SK-N-SH (cell line): ENCODE data around the gene OR2W3. TPM values are rescaled to one million over a fixed set of nuclear protein-coding genes. Genes with fewer than 3 reads are reported as not detected.

Source experiments
- CTCF ChIA-PET: fragments of 300-600, 350-600 bp; formaldehyde crosslinking; extraction: SDS; loops from one replicate; lab custom pipeline; 2021; lab: Yijun Ruan, JAX
- POLR2A ChIA-PET: fragments of 350-600 bp; sonication (Branson Sonifier 250); formaldehyde crosslinking; extraction: SDS; loops from one replicate; lab custom pipeline; 2020; ENCODE audit warnings: antibody characterized with exemption, inconsistent platforms; lab: Yijun Ruan, JAX
- DNase-seq: peaks from one replicate; pipeline ENCODE4 v3.0.0; 2012
- H2AFZ ChIP-seq: fragments of 200-600 bp; sonication (generic); 2 replicates; pipeline ENCODE4 v1.8.1; 2016; ENCODE audit warnings: antibody characterized with exemption, mild to moderate bottlenecking, low read depth
- H3F3A ChIP-seq: fragments of 200-600 bp; sonication (generic); replicated peaks from 2 replicates; pipeline ENCODE3; 2016; ENCODE audit warnings: antibody characterized with exemption, mild to moderate bottlenecking; ENCODE audit not compliant: insufficient read depth
- H3K27ac ChIP-seq, 2 experiments: fragments of 200-500 bp in 1 of 2; fragments of 200-600 bp in 1 of 2; sonication (Bioruptor generic) in 1 of 2; sonication (generic), shearing (Covaris generic) in 1 of 2; 2 replicates each; pipeline versions ENCODE4 v1.5.1 to v1.6.1; 2014 to 2016; ENCODE audit warnings: low read depth in 2 of 2, inconsistent platforms in 1 of 2, low read length in 1 of 2, mild to moderate bottlenecking in 1 of 2, mixed read lengths in 1 of 2
- H3K27me3 ChIP-seq: fragments of 200-600 bp; sonication (generic), shearing (Covaris generic); 2 replicates; pipeline ENCODE4 v1.6.1; 2016; ENCODE audit warnings: mixed run types; ENCODE audit not compliant: insufficient read depth
- H3K36me3 ChIP-seq, 2 experiments: fragments of 200-500 bp in 1 of 2; fragments of 200-600 bp in 1 of 2; sonication (Bioruptor generic) in 1 of 2; sonication (generic) in 1 of 2; replicated peaks in 1 of 2; 2 replicates each; pipeline versions ENCODE3 to v1.5.1; 2014 to 2016; ENCODE audit warnings: low read length in 1 of 2, mild to moderate bottlenecking in 1 of 2; ENCODE audit not compliant: insufficient read depth in 2 of 2, control insufficient read depth in 1 of 2
- H3K4me1 ChIP-seq, 2 experiments: fragments of 200-500 bp in 1 of 2; fragments of 200-600 bp in 1 of 2; sonication (Bioruptor generic) in 1 of 2; sonication (generic), shearing (Covaris generic) in 1 of 2; 2 replicates each; pipeline versions ENCODE4 v1.5.1 to v1.6.1; 2014 to 2016; ENCODE audit warnings: low read depth in 1 of 2, low read length in 1 of 2, mixed run types in 1 of 2; ENCODE audit not compliant: insufficient read depth in 2 of 2, control insufficient read depth in 1 of 2
- H3K4me2 ChIP-seq: fragments of 200-600 bp; sonication (generic), shearing (Covaris generic); 2 replicates; pipeline ENCODE4 v1.6.1; 2017; ENCODE audit warnings: mixed run types
- H3K4me3 ChIP-seq, 2 experiments: fragments of 200-500 bp in 1 of 2; fragments of 200-600 bp in 1 of 2; sonication (Bioruptor generic) in 1 of 2; sonication (generic), shearing (Covaris generic) in 1 of 2; 2 replicates each; pipeline versions ENCODE4 v1.5.1 to v1.8.1; 2014 to 2016; ENCODE audit warnings: low read depth in 2 of 2, inconsistent platforms in 1 of 2, low read length in 1 of 2, mild to moderate bottlenecking in 1 of 2, mixed read lengths in 1 of 2, moderate library complexity in 1 of 2
- H3K79me2 ChIP-seq: fragments of 200-600 bp; sonication (generic); 2 replicates; pipeline ENCODE4 v1.8.1; 2017; ENCODE audit warnings: mild to moderate bottlenecking; ENCODE audit not compliant: insufficient read depth
- H3K9ac ChIP-seq: fragments of 200-600 bp; sonication (generic); 2 replicates; pipeline ENCODE4 v1.6.1; 2017; ENCODE audit warnings: mixed run types
- H3K9me2 ChIP-seq: fragments of 200-600 bp; sonication (generic); 2 replicates; pipeline ENCODE4 v1.6.1; 2017; ENCODE audit warnings: mixed run types
- H3K9me3 ChIP-seq: fragments of 200-600 bp; sonication (generic); 2 replicates; pipeline ENCODE4 v1.6.1; 2017; ENCODE audit warnings: mixed run types, mild to moderate bottlenecking, moderate library complexity
- H4K20me1 ChIP-seq: fragments of 200-600 bp; sonication (generic); 2 replicates; pipeline ENCODE4 v1.6.1; 2017; ENCODE audit warnings: mild to moderate bottlenecking, mixed run types; ENCODE audit not compliant: insufficient read depth
- ELF1 ChIP-seq: IDR thresholded peaks from 2 replicates; pipeline ENCODE4 v1.4.0; 2012
- EZH2phosphoT487 ChIP-seq: fragments of 200-600 bp; sonication (generic); IDR thresholded peaks from 2 replicates; pipeline ENCODE4 v1.6.1; 2017; ENCODE audit warnings: low read depth, mixed run types, mild to moderate bottlenecking, antibody characterized with exemption, moderate library complexity, borderline replicate concordance
- FOXJ3 ChIP-seq: sonication (generic); formaldehyde crosslinking; IDR thresholded peaks from 2 replicates; pipeline ENCODE4 v1.5.1; 2020; ENCODE audit warnings: mild to moderate bottlenecking, missing genetic modification reagents
- JUND ChIP-seq: IDR thresholded peaks from 2 replicates; pipeline ENCODE4 v1.4.0; 2012
- MEF2A ChIP-seq: IDR thresholded peaks from 2 replicates; pipeline ENCODE4 v1.4.0; 2012; ENCODE audit warnings: low read depth, borderline replicate concordance
- MXI1 ChIP-seq: IDR thresholded peaks from 2 replicates; pipeline ENCODE4 v1.6.1; 2012; ENCODE audit warnings: mild to moderate bottlenecking, low read depth, low read length, improper control_type of control experiment
- NRF1 ChIP-seq: IDR thresholded peaks from 2 replicates; pipeline ENCODE4 v1.6.1; 2012; ENCODE audit warnings: low read depth, mild to moderate bottlenecking, low read length
- WGBS: methylation state at CpG from one replicate; pipeline ENCODE4 v1.1.6; 2017; ENCODE audit warnings: low lambda C conversion rate; 5-methylcytosine and 5-hydroxymethylcytosine counted together
- polyA plus RNA-seq, 3 experiments: library from polyadenylated mRNA; depleted of rRNA; stranded (reverse); fragments of >200 nt; gene quantifications; 2 replicates each; pipeline ENCODE4 v1.2.3, GENCODE V29; 2012
- TF ChIP-seq, protein P1 (sequence below): IDR thresholded peaks from 2 replicates; pipeline ENCODE4 v1.4.0; 2012; ENCODE audit warnings: low read depth, borderline replicate concordance
- TF ChIP-seq, protein P2 (sequence below): IDR thresholded peaks from 2 replicates; pipeline ENCODE4; 2012
- TF ChIP-seq, protein P3 (sequence below): IDR thresholded peaks from 2 replicates; pipeline ENCODE4 v1.4.0; 2012; ENCODE audit warnings: low read depth, borderline replicate concordance

The OR2W3 gene
- polyA plus RNA-seq, 1 of the 3 experiments (the other 2 are of a cell fraction): not detected

DNA sequence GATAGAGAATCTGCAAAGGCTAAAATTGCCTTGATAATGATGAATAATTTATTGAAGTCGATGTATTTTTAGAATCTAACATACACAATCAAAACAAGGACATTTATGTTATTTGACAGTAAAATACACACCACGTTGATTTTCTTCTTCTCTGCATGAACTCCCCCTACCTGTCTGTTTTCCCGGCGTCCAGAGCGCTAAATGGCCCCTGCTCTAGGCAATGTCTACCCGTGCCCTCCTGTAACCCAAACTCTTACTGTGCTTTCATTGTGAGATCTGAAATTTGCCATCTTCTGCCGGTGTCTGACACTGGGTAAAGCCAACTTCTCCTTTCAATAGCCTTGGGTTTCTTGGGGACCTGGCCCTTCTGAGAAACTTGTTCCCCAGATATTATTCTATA is 47.0 kb upstream of the OR2W3 start (continued):
- TF ChIP-seq ELF1 (no peak), FOXJ3 (CRISPR knock-in tag) (no peak), NRF1 (no peak)

DNA sequence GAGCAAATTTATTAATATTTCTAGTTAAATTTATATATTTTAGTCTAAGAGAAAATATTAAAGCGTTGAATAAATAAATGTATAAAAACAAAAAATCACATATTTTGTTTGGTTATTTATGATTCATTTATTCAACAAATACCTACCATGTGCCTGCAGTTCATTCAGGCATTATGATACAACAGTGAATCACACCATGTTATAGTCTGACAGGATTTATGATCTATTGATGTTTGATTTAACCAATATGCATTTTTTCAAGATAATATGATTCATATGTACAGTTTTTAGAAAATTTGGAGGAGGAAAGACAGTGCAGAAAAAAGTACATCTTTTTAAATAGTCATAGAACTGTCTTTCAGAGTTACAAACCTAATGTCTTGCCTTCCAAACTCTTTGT is 45.8 kb upstream of the OR2W3 start:
- Histone ChIP-seq H3K27ac (no peak overlapping the region), H3K36me3 (no peaks in the 10 kb centered on the region), H3K4me1 (no peaks in the 10 kb centered on the region), H3K9ac (no peak overlapping the region), H3K27me3 (peaks cover 8% of the 10 kb centered on the region; the same call in 1 of the 2 replicates), H3K4me2 (no peak overlapping the region), H2AFZ (no peak overlapping the region), H3K79me2 (no peaks in the 10 kb centered on the region), H3K4me3 (no peak overlapping the region)
- CTCF ChIA-PET: no interaction called here
- POLR2A ChIA-PET: no interaction called here
- TF ChIP-seq, protein P1, sequence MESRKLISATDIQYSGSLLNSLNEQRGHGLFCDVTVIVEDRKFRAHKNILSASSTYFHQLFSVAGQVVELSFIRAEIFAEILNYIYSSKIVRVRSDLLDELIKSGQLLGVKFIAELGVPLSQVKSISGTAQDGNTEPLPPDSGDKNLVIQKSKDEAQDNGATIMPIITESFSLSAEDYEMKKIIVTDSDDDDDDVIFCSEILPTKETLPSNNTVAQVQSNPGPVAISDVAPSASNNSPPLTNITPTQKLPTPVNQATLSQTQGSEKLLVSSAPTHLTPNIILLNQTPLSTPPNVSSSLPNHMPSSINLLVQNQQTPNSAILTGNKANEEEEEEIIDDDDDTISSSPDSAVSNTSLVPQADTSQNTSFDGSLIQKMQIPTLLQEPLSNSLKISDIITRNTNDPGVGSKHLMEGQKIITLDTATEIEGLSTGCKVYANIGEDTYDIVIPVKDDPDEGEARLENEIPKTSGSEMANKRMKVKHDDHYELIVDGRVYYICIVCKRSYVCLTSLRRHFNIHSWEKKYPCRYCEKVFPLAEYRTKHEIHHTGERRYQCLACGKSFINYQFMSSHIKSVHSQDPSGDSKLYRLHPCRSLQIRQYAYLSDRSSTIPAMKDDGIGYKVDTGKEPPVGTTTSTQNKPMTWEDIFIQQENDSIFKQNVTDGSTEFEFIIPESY: no peak
- TF ChIP-seq FOXJ3 (CRISPR knock-in tag) (no peak), EZH2phosphoT487 (no peak)
- TF ChIP-seq, protein P2, sequence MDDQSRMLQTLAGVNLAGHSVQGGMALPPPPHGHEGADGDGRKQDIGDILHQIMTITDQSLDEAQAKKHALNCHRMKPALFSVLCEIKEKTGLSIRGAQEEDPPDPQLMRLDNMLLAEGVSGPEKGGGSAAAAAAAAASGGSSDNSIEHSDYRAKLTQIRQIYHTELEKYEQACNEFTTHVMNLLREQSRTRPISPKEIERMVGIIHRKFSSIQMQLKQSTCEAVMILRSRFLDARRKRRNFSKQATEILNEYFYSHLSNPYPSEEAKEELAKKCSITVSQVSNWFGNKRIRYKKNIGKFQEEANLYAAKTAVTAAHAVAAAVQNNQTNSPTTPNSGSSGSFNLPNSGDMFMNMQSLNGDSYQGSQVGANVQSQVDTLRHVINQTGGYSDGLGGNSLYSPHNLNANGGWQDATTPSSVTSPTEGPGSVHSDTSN: no peak
- TF ChIP-seq, all 33 proteins: peak for 0
- Histone ChIP-seq H4K20me1 (no peaks in the 10 kb centered on the region), H3K9me2 (no peaks in the 10 kb centered on the region), H3F3A (no peaks in the 10 kb centered on the region), H3K9me3 (no peaks in the 10 kb centered on the region)
- no peak for DNase-seq
- 1% methylated on average over 1 of the region's 1 CpG for WGBS

DNA sequence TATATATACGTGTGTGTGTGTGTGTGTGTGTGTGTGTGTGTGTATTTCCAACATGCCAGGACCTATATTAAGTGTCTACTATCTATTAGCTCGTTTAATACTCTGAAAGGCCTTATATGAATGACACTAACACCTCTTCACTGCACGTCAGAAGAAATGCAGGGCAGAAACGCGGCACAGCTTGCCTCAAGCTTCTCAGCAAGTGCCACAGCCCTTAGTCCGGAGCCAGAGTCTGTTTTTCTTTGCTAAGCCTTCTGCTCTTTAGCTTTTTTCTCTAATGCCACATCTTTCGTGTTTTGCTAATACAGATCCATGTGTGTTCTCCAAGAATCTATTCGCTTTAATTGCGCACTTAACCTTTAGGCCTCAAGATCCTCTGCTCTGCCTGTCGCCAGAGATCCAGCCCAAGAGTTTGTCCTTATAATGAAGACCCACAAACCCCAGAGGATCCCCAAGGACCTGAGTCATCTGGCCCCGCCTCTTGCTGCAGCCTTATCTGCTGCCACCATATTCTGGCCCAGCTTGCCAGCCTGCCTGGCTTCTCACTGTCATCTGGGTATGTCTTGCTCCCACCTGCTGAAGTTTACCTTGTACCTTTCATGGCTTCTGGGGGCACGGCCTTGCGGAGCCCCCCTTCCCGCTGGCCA is 40.4 kb upstream of the OR2W3 start:
- ChIA-PET CTCF (no interaction called here), POLR2A (no interaction called here)
- H3K9me3 ChIP-seq: no peaks in the 10 kb centered on the region

More for the DNA sequence above, 40.4 kb upstream of the OR2W3 start:
- no peaks in the 10 kb centered on the region for H3K36me3 ChIP-seq
- H3K9ac ChIP-seq: no peak overlapping the region
- peaks cover 25% of the 10 kb centered on the region; the same call in 1 of the 2 replicates for H3K27me3 ChIP-seq
- no peak overlapping the region for H3K4me3 ChIP-seq
- no peaks in the 10 kb centered on the region for H3F3A ChIP-seq
- 24% methylated on average over 11 of the region's 14 CpGs for WGBS
- no peak overlapping the region for H3K4me2 ChIP-seq
- TF ChIP-seq MEF2A (no peak), MXI1 (no peak), JUND (no peak), FOXJ3 (CRISPR knock-in tag) (no peak)
- TF ChIP-seq, protein P3, sequence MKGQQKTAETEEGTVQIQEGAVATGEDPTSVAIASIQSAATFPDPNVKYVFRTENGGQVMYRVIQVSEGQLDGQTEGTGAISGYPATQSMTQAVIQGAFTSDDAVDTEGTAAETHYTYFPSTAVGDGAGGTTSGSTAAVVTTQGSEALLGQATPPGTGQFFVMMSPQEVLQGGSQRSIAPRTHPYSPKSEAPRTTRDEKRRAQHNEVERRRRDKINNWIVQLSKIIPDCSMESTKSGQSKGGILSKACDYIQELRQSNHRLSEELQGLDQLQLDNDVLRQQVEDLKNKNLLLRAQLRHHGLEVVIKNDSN: no peak
- TF ChIP-seq, all 33 proteins: peak for 0
- Histone ChIP-seq H2AFZ (no peak overlapping the region), H4K20me1 (no peaks in the 10 kb centered on the region), H3K27ac (no peak overlapping the region), H3K9me2 (no peaks in the 10 kb centered on the region), H3K4me1 (no peaks in the 10 kb centered on the region), H3K79me2 (no peaks in the 10 kb centered on the region)
- no peak for DNase-seq
